D721Med (cell line): ENCODE data around the gene MCF2L.

Experiments
- DNase-seq: peaks from one replicate; pipeline ENCODE4 v3.0.0; 2011; ENCODE audit warnings: low spot score; ENCODE audit not compliant: insufficient read length
- FAIRE-seq: peaks from 2 replicates; lab custom pipeline; 2011; peaks lifted over from hg19 to GRCh38; lab: Jason Lieb, UNC
- CTCF ChIP-seq: IDR thresholded peaks from 2 replicates; pipeline ENCODE4 v1.5.1; 2012; ENCODE audit warnings: mild to moderate bottlenecking, control low read depth; ENCODE audit not compliant: insufficient read depth; ENCODE audit errors: missing control alignments

Gene MCF2L

DNA sequence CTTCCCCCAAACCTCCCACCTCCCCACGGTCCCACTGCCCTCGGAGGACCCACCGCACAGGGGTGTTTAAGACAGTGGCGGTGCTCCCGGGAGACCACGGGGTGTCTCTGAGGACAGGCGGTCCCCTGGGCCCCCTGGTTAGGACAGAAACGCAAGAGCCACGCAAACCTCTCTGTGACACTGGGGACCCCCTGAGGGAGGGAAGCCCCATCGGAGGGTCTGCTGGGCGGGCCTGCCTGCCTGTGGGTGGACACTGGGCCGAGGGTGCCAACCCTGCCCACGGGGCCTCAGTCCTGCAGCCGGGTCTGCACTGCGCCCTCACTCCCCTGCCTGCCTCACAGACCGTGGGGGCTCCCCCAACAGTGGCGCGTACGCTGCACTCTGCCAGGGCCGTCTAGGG, 17.5 kb downstream of the MCF2L start:
- TF ChIP-seq CTCF = no peak
- no peak for FAIRE-seq
- no peak for DNase-seq

- no peak for FAIRE-seq
- DNase-seq = no peak
- no peak for TF ChIP-seq CTCF
Measured at GRCh38 chr13:112986946-112987681, 18.1 kb downstream of the MCF2L start.

DNA sequence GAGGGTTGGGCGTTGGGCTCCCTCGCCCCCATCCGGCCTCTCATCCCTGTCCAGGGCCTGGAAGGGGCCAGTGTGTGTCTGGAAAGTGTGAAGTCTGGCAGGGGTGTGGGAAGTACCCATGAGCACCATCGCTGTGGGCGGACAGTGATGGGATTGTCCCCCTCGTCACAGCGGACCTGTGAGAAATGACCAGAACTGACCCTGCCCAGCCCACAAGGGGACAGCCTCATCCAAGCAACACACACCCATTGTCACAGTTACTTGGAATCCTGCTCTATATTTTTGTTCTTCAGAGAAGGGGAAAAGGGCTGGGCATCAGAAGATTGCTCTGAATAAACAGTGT, 18.6 kb downstream of the MCF2L start:
- DNase-seq = no peak
- no peak for TF ChIP-seq CTCF
- no peak for FAIRE-seq

DNA sequence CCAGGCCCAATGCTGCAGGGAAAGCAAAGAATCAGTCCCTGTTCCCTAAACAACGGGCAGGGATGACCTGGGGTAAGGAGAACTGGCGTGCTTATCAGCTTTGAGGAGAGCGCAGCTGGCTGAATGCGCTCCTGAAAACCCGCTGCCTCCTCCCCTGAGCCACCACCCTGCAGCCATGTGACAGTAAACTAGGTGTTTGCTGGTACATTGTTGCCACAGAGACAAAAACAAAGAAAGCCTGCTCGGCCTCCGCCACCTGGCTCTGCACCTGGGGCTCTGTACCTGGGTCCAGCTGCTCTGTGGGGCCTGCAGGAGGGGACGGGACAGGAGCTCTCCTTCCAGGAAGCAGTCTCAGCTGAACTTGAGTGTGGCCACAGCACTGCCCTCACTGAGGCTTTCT, 21.8 kb downstream of the MCF2L start:
- FAIRE-seq (no peak), DNase-seq (no peak)
- TF ChIP-seq CTCF = no peak

- DNase-seq = no peak
- no peak for FAIRE-seq
- TF ChIP-seq CTCF = no peak
Measured at GRCh38 chr13:112991609-112992008, 22.6 kb downstream of the MCF2L start.

- TF ChIP-seq CTCF = no peak
- DNase-seq (no peak), FAIRE-seq (no peak)
Measured at GRCh38 chr13:112992931-112993680, 24.1 kb downstream of the MCF2L start.
